Measurements from ENCODE around the gene CA10.

DNA sequence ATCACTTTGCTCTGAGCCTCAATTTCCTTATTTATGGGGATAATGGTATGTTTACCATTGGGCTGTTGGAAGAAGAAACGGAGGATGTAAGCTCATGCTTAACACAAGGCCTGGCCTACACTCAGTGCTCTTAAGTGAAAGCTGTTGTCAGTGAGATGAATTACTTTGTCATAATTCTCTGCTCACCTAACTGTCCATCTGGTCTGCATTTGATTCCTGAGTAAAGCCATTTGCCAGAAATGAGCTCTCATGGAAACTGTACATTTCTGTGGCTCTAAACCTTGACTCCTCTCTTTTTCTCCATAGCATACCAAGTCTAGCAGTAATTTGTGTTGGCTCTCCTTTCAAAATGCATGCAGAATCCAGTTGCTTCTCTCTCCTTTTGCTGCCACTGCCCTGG, 452.4 kb downstream of the CA10 start:
- TF ChIP-seq POLR2A (IDR thresholded peaks at IDR 0.05) = no peak
- TF ChIP-seq, protein P1, sequence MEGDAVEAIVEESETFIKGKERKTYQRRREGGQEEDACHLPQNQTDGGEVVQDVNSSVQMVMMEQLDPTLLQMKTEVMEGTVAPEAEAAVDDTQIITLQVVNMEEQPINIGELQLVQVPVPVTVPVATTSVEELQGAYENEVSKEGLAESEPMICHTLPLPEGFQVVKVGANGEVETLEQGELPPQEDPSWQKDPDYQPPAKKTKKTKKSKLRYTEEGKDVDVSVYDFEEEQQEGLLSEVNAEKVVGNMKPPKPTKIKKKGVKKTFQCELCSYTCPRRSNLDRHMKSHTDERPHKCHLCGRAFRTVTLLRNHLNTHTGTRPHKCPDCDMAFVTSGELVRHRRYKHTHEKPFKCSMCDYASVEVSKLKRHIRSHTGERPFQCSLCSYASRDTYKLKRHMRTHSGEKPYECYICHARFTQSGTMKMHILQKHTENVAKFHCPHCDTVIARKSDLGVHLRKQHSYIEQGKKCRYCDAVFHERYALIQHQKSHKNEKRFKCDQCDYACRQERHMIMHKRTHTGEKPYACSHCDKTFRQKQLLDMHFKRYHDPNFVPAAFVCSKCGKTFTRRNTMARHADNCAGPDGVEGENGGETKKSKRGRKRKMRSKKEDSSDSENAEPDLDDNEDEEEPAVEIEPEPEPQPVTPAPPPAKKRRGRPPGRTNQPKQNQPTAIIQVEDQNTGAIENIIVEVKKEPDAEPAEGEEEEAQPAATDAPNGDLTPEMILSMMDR (IDR thresholded peaks at IDR 0.05) = no peak

Data from gastroesophageal sphincter (tissue), 3 donors.